Measurements from ENCODE around the gene PALM2AKAP2.

The PALM2AKAP2 gene

GRCh38 chr9:109765278-109765677, 14.7 kb upstream of the PALM2AKAP2 start:
- no peak overlapping the region for H3K4me3 ChIP-seq (ENCODE audit: low read length)

GRCh38 chr9:109765830-109766229, 14.2 kb upstream of the PALM2AKAP2 start:
- no peak for TF ChIP-seq ZNF274 (IDR thresholded peaks at IDR 0.05; ENCODE audit: low read depth, low read length)

More at GRCh38 chr9:109765278-109765677, 14.7 kb upstream of the PALM2AKAP2 start:
- TF ChIP-seq ZNF274 (IDR thresholded peaks at IDR 0.05; ENCODE audit: low read depth, low read length): no peak

GRCh38 chr9:109766351-109766750, 13.6 kb upstream of the PALM2AKAP2 start:
- H3K4me3 ChIP-seq (ENCODE audit: low read length): no peak overlapping the region
- TF ChIP-seq ZNF274 (IDR thresholded peaks at IDR 0.05; ENCODE audit: low read depth, low read length): no peak

More at GRCh38 chr9:109765830-109766229, 14.2 kb upstream of the PALM2AKAP2 start:
- no peak overlapping the region for H3K4me3 ChIP-seq (ENCODE audit: low read length)

GRCh38 chr9:109767404-109767803, 12.6 kb upstream of the PALM2AKAP2 start:
- no peak overlapping the region for H3K4me3 ChIP-seq (ENCODE audit: low read length)

GRCh38 chr9:109767814-109768213, 12.2 kb upstream of the PALM2AKAP2 start:
- no peak for TF ChIP-seq ZNF274 (IDR thresholded peaks at IDR 0.05; ENCODE audit: low read depth, low read length)
- H3K4me3 ChIP-seq (ENCODE audit: low read length): no peak overlapping the region

More at GRCh38 chr9:109767404-109767803, 12.6 kb upstream of the PALM2AKAP2 start:
- no peak for TF ChIP-seq ZNF274 (IDR thresholded peaks at IDR 0.05; ENCODE audit: low read depth, low read length)

- no peak for TF ChIP-seq ZNF274 (IDR thresholded peaks at IDR 0.05; ENCODE audit: low read depth, low read length)
- H3K4me3 ChIP-seq (ENCODE audit: low read length): no peak overlapping the region
These were observed 10.7 kb upstream of the PALM2AKAP2 start for GRCh38 chr9:109769250-109769649.

- TF ChIP-seq ZNF274 (IDR thresholded peaks at IDR 0.05; ENCODE audit: low read depth, low read length): no peak
- no peak overlapping the region for H3K4me3 ChIP-seq (ENCODE audit: low read length)
These were observed 9.9 kb upstream of the PALM2AKAP2 start for GRCh38 chr9:109770101-109770500.

- TF ChIP-seq ZNF274 (IDR thresholded peaks at IDR 0.05; ENCODE audit: low read depth, low read length): no peak
- H3K4me3 ChIP-seq (ENCODE audit: low read length): no peak overlapping the region
These were observed 8.9 kb upstream of the PALM2AKAP2 start for GRCh38 chr9:109771087-109771486.

- H3K4me3 ChIP-seq (ENCODE audit: low read length): no peak overlapping the region
These were observed 8.0 kb upstream of the PALM2AKAP2 start for GRCh38 chr9:109771796-109772531.

GRCh38 chr9:109775516-109775915, 4.5 kb upstream of the PALM2AKAP2 start:
- TF ChIP-seq ZNF274 (IDR thresholded peaks at IDR 0.05; ENCODE audit: low read depth, low read length): no peak
- H3K4me3 ChIP-seq (ENCODE audit: low read length): no peak overlapping the region

More at GRCh38 chr9:109771796-109772531, 8.0 kb upstream of the PALM2AKAP2 start:
- TF ChIP-seq ZNF274 (IDR thresholded peaks at IDR 0.05; ENCODE audit: low read depth, low read length): no peak

GRCh38 chr9:109776391-109776790, 3.6 kb upstream of the PALM2AKAP2 start:
- no peak for TF ChIP-seq ZNF274 (IDR thresholded peaks at IDR 0.05; ENCODE audit: low read depth, low read length)

GRCh38 chr9:109780453-109781033, 545 bp downstream of the PALM2AKAP2 start:
- no peak for TF ChIP-seq ZNF274 (IDR thresholded peaks at IDR 0.05; ENCODE audit: low read depth, low read length)
- H3K4me3 ChIP-seq (ENCODE audit: low read length): peak overlapping the region; percentile 26; the same call in 1 of the 2 replicates

More at GRCh38 chr9:109776391-109776790, 3.6 kb upstream of the PALM2AKAP2 start:
- H3K4me3 ChIP-seq (ENCODE audit: low read length): no peak overlapping the region

- no peak overlapping the region for H3K4me3 ChIP-seq (ENCODE audit: low read length)
- TF ChIP-seq ZNF274 (IDR thresholded peaks at IDR 0.05; ENCODE audit: low read depth, low read length): no peak
These were observed 1.1 kb downstream of the PALM2AKAP2 start for GRCh38 chr9:109781086-109781485.

GRCh38 chr9:109781541-109782197, 1.7 kb downstream of the PALM2AKAP2 start:
- no peak for TF ChIP-seq ZNF274 (IDR thresholded peaks at IDR 0.05; ENCODE audit: low read depth, low read length)
- H3K4me3 ChIP-seq (ENCODE audit: low read length): no peak overlapping the region

- no peak overlapping the region for H3K4me3 ChIP-seq (ENCODE audit: low read length)
- TF ChIP-seq ZNF274 (IDR thresholded peaks at IDR 0.05; ENCODE audit: low read depth, low read length): no peak
These were observed 7.7 kb downstream of the PALM2AKAP2 start for GRCh38 chr9:109787735-109788134.
